Cardiac septum (tissue), 1 donor: Measurements from ENCODE around the gene CTBP1. TPM values are rescaled to one million over a fixed set of nuclear protein-coding genes. Genes with fewer than 3 reads are reported as not detected.

ENCODE experiments used
- DNase-seq: peaks from one replicate; pipeline ENCODE4 v3.0.0-alpha.2; 2020; ENCODE audit warnings: low spot score
- intact Hi-C: fragments of 100-400 bp; cut with DNase I; formaldehyde crosslinking; loops from one replicate; pipeline ENCODE4 v1.14.0; 2022
- total RNA-seq: library from RNA; stranded (reverse); fragmentation: NEBNext Ultra II Directional; extraction: Animal tissue kit (Norgen Biotek cat#: 25700); gene quantifications from one replicate; pipeline ENCODE4 v1.2.1, GENCODE V29; 2021
- donor health status: DM: no; HTN: no; CAD: no.

Gene CTBP1
- total RNA-seq, 1 donor from 2014 or later, result 129 TPM

GRCh38 chr4:1231637-1232360 is 17.1 kb downstream of the CTBP1 start:
- no peak for DNase-seq
- intact Hi-C loops, result loop anchor here (2.0 kb wide), 1 partner anchor 65 kb away; no protein-coding TSS in a partner anchor

DNA sequence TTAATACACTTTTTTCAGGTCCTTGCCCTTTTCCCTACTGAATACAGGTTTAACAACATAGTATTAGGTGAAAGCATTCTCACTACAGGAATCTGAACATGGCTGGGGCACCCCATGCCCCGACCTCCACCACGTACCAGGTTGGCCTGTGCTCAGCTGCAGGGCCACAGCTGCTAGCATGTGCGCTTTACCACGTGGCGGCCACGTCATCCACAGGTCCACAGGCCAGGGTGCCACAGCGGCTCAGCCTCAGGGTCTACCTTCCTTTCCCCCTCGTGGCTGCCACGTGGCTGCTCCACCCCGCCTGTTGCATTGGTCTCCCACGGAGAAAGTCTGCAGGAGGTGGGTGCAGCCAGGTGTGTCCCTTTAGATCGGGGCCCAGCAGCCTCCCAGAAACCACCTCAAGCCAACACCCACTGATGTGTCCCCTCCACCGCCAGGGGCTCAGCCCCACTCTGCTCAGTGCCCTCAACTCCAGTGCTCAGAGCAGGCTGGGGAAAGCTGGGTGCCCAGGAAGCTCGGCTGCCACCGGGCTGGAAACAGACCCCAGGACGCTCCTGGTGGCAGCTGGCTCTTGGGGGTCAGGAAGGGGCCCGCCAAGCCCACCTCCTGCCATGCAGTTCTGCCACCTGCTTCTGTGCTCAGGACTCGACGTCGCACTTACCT is 17.8 kb downstream of the CTBP1 start:
- intact Hi-C loops, result no loop called here
- DNase-seq, result no peak

DNA sequence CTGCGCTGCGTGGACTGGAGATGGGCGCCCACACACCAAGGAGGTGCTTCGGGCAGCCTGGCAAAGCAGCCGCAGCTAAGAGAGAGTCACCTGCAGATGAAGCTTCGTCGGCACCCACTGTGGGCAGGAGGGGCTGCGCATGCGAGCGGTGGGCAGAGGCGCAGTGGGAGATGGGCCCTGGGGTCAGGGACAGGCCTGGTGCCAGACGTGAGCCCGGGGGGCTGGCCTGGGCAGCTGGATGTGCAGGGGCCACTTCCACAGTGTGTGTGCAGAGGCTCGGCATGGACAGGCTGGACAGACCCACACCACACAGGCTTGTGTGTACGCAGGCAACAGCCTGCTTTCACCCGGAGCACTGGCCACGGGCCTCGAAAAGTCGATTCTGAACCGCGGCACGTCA is 18.6 kb downstream of the CTBP1 start:
- DNase-seq, result no peak
- intact Hi-C loops, result no loop called here

GRCh38 chr4:1229117-1229849 is 19.6 kb downstream of the CTBP1 start:
- intact Hi-C loops, result no loop called here

GRCh38 chr4:1227816-1228215 is 21.1 kb downstream of the CTBP1 start:
- DNase-seq, result no peak
- intact Hi-C loops, result no loop called here

More at GRCh38 chr4:1229117-1229849, 19.6 kb downstream of the CTBP1 start:
- DNase-seq, result no peak

- intact Hi-C loops, result no loop called here
- no peak for DNase-seq
These were observed 22.3 kb downstream of the CTBP1 start for GRCh38 chr4:1226598-1226997.

DNA sequence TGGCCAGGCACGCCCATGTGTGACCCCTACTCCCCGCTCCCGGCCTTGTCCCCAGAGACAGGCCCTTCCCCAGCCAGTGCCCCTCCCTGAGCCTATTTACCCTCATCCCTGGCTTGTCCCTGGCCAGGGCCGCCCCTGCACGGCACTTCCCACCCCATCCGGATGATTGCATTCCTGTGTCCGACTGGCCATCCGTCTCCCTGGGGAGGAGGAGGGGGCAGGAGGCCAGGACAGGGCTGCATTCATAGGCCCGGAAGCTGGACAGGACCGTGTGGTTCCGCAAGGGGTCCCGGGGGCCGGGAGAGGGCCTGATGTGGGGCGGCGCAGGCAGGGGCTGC is 22.8 kb downstream of the CTBP1 start:
- DNase-seq, result no peak
- intact Hi-C loops, result no loop called here

- intact Hi-C loops, result no loop called here
- no peak for DNase-seq
These were observed 23.4 kb downstream of the CTBP1 start for GRCh38 chr4:1225272-1226143.

DNA sequence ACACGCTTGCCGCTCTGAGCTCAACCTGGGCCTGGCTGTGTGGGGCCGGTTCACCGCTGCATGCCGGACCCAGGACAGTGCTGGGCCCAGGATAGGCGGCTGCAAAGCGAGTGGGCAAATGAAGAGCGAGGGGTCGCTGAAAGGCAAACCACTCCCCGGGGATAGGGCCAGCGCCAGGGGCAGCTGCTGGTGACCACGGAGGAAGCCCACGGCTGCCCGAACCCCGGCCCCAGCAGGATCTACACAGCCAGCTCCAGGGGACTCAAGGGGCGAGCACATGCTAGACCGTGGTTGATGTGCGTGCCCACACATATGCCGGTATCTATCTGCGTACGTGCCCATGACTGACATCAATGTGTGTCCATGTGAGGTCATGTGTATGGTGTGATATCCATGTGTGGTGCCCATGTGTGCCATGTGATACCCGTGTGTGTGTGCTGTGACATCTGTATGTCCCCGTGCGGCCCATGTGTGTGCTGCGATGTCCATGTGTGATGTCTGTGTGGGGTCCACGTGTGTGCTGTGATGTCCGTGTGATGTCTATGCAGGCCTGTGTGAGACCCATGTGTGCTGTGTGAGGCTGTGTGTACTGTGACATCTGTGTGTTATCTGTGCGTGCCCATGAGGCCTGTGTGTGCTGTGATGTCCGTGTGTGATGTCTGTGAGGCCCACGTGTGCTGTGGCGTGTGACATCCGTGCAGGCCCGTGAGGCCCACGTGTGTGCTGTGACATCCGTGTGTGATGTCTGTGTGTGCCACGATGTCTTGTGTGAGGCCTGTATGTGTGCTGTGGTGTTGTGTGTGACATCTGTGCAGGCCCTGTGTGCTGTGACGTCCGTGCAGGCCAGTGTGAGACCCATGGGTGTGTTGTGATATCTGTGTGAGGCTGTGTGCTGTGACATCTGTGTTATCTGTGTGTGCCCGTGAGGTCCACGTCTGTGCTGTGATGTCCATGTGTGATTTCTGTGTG is 24.8 kb downstream of the CTBP1 start:
- DNase-seq, result no peak
- intact Hi-C loops, result no loop called here

DNA sequence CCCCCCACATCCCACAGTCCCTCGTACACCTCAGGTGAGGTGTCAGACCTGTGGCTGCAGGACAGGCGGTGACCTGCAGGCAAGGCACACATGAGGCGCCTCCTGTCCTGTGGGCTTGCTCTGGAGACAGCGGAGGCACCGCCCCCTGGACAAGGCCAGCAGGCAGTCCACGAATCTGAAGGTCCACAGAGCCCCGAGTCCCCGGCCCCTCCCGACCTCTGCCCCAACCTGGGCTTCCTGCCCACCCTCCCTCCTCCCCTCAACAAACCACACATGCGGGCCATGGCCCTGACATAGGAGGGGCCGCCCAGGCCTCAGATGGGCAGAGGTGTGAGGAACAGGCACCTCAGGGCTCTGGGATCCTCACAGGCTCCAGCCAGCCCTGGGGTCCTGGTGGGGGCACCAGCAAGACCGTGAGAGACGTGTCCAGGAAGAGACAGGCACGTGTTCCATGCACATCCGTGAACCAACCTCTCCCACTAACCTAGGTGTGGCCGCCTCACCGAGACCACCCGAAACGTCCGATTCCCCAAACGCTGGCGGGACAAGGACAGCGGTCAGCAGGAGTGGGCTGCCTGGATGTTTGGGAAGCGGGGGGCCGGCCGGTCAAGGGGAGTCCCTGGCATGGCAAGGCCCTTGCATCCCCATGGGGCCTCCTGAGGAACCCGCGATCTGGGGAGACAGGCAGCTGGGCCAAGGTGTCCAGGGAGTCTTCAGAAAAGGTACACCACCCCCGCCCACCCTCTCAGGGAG is 25.8 kb downstream of the CTBP1 start:
- intact Hi-C loops, result no loop called here

GRCh38 chr4:1222036-1222789 is 26.7 kb downstream of the CTBP1 start:
- DNase-seq, result no peak
- intact Hi-C loops, result no loop called here

More for the DNA sequence above, 25.8 kb downstream of the CTBP1 start:
- DNase-seq, result no peak

DNA sequence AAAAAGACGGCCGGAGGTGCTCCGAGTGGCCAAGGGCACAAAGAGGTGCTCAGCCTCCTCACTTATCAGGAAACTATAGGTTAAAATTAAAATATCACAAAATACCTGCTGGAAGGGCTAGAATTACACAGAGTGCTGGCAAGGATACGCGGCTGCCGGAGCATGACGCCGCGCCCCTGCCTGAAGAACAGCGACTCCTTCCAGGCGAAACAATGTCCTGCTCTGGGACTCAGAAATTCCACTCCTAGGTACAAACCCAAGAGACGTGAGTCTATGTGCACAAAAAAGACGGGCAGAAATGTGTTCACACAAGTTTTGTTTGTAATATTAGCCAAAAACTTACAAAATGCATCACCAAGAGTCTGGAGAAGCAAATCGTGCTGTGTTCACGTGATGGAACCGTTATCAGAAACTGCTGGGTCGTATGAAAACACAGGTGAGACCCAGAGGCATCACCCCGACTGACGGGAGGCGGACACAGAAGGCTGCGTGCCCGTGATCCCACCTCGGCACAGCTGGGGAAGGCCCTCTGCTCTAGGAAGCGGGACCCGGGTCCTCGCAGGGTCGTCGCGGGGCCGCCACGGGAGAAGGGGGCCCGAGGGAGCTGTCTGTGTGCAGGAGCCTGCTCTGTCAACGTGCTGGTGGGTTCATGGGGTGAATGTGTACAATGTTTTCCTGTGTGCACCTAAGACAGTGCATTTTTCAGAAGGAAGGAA is 27.6 kb downstream of the CTBP1 start:
- DNase-seq, result no peak
- intact Hi-C loops, result no loop called here

- intact Hi-C loops, result no loop called here
- DNase-seq, result no peak
These were observed 28.4 kb downstream of the CTBP1 start for GRCh38 chr4:1220566-1220965.

- intact Hi-C loops, result no loop called here
- no peak for DNase-seq
These were observed 29.4 kb downstream of the CTBP1 start for GRCh38 chr4:1219566-1219950.

DNA sequence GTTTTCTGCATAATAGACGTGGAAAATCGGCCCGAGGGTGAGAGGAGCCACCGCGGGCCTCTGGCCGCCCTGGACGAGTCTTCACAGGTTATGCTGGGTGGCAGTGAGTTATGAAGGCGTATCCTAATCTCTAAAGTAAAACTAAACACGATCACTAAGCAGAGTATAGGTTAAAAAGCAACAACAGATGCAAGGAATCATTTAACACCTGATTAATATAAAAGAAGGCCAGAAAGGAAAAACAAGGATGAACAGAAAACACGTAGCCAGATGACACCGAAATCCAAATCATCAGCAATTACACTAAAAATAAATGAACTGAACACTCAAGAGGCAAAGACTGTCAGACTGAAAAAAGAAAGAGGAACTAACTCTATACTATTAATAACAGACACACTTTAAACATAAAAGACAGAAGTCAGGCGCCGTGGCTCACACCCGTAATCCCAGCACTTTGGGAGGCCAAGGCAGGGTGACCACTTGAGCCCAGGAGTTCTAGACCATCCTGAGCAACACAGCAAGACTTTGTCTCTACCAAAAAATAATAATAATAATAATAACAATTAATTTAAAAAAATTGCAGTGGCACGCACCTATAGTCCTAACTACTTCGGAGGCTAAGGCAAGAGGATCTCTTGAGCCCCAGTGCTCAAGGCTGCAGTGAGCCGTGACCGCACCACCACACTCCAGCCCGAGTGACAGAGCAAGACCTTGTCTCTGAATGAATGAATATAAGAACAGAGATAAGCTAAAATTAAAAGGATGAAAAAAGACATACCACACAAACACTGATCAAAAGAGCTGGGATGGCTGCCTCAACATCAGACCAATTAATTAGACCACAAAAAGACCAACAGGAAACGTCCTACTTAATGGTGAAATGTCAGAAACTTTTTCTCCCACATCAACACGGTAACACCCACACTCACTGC is 30.0 kb downstream of the CTBP1 start:
- intact Hi-C loops, result no loop called here
- no peak for DNase-seq

- intact Hi-C loops, result no loop called here
- DNase-seq, result no peak
These were observed 31.6 kb downstream of the CTBP1 start for GRCh38 chr4:1217366-1217765.
